Lower leg skin (tissue), 4 donors: ENCODE results near the gene CHIT1. TPM values are rescaled to one million over a fixed set of nuclear protein-coding genes. Genes with fewer than 3 reads are reported as not detected.

ENCODE experiments used
- DNase-seq, 2 donors: peaks; one replicate each; pipeline ENCODE4 v3.0.0-alpha.2; 2019; ENCODE audit warnings: low spot score in 2 of 2
- H3K4me3 ChIP-seq: fragments of 200-600 bp; sonication (generic); 2 replicates; pipeline ENCODE4 v1.5.1; 2017; ENCODE audit warnings: mild to moderate bottlenecking, low read depth; ENCODE audit not compliant: poor library complexity, severe bottlenecking
- POLR2A ChIP-seq, 2 donors: fragments of 450-650 bp; IDR thresholded peaks; one replicate each; pipeline ENCODE4 v1.6.1; 2016 to 2017; ENCODE audit warnings: antibody characterized with exemption in 2 of 2, mild to moderate bottlenecking in 1 of 2, moderate library complexity in 1 of 2
- WGBS, 2 donors: methylation state at CpG; one replicate each; pipeline ENCODE4 v1.1.5; 2018; 5-methylcytosine and 5-hydroxymethylcytosine counted together
- intact Hi-C: fragments of 100-400 bp; cut with DNase I; formaldehyde crosslinking; loops from one replicate; pipeline ENCODE4 v1.15.0; 2023; ENCODE audit warnings: low total_unique reads
- total RNA-seq, 4 donors: library from RNA; depleted of rRNA; stranded (reverse); fragments of >200 nt; gene quantifications; one replicate each; pipeline ENCODE4 v1.1.0, GENCODE V29; 2016
- TF ChIP-seq, protein P1 (sequence below), 3 donors: fragments of 450-650 bp; IDR thresholded peaks; one replicate each; pipeline ENCODE4 v1.5.1; 2016; ENCODE audit warnings: antibody characterized with exemption in 3 of 3, mild to moderate bottlenecking in 3 of 3, moderate library complexity in 2 of 3

Gene CHIT1
- total RNA-seq, 4 donors from 2014 or later, result 0.61 to 8.3 TPM; not detected in 2

GRCh38 chr1:203199002-203199401, 30.5 kb downstream of the CHIT1 start:
- WGBS, 2 donors, result 83 to 89% methylated on average over 3 of the region's 3 CpGs
- TF ChIP-seq, protein P1, sequence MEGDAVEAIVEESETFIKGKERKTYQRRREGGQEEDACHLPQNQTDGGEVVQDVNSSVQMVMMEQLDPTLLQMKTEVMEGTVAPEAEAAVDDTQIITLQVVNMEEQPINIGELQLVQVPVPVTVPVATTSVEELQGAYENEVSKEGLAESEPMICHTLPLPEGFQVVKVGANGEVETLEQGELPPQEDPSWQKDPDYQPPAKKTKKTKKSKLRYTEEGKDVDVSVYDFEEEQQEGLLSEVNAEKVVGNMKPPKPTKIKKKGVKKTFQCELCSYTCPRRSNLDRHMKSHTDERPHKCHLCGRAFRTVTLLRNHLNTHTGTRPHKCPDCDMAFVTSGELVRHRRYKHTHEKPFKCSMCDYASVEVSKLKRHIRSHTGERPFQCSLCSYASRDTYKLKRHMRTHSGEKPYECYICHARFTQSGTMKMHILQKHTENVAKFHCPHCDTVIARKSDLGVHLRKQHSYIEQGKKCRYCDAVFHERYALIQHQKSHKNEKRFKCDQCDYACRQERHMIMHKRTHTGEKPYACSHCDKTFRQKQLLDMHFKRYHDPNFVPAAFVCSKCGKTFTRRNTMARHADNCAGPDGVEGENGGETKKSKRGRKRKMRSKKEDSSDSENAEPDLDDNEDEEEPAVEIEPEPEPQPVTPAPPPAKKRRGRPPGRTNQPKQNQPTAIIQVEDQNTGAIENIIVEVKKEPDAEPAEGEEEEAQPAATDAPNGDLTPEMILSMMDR (IDR thresholded peaks at IDR 0.05), result no peak
- no peak for TF ChIP-seq POLR2A (IDR thresholded peaks at IDR 0.05)
- no peak overlapping the region for H3K4me3 ChIP-seq
- no peak for DNase-seq
- intact Hi-C loops, result no loop called here

DNA sequence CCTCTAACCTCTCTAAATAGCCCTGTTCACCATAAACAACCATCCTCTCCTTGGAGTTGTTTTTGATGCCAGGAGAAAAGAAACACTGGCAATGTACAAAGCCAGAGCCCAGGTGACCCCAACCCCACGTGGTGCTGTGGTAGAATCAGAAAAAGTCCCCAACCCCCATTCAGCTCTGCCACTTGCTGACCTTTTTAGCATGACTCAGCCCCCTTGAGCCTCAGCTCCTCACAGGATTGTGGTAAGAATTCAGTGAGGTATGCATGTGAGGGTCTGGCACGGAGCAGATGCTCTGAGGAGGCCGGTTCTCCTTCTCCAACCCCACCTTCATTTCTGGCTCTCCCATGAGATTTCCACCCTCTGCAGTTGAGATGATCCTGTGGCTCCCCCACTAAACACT, 31.8 kb downstream of the CHIT1 start:
- 49 to 60% methylated on average over 3 of the region's 3 CpGs for WGBS, 2 donors
- no peak overlapping the region for H3K4me3 ChIP-seq
- DNase-seq, result no peak
- intact Hi-C loops, result no loop called here
- TF ChIP-seq, protein P1 (IDR thresholded peaks at IDR 0.05), result no peak
- TF ChIP-seq POLR2A (IDR thresholded peaks at IDR 0.05), result no peak

- WGBS, 2 donors, result 89 to 90% methylated on average over 3 of the region's 3 CpGs
- DNase-seq, result peak in 1 of 2 donors; percentile 61
- intact Hi-C loops, result no loop called here
- TF ChIP-seq, protein P1 (IDR thresholded peaks at IDR 0.05), result no peak
- TF ChIP-seq POLR2A (IDR thresholded peaks at IDR 0.05), result no peak
- H3K4me3 ChIP-seq, result no peak overlapping the region
Measured at GRCh38 chr1:203196371-203196770, 33.1 kb downstream of the CHIT1 start.

- DNase-seq, result no peak
- TF ChIP-seq POLR2A (IDR thresholded peaks at IDR 0.05), result no peak
- TF ChIP-seq, protein P1 (IDR thresholded peaks at IDR 0.05), result no peak
- H3K4me3 ChIP-seq, result no peak overlapping the region
- intact Hi-C loops, result no loop called here
- 95 to 96% methylated on average over 2 of the region's 2 CpGs for WGBS, 2 donors
Measured at GRCh38 chr1:203190949-203191348, 38.5 kb downstream of the CHIT1 start.

DNA sequence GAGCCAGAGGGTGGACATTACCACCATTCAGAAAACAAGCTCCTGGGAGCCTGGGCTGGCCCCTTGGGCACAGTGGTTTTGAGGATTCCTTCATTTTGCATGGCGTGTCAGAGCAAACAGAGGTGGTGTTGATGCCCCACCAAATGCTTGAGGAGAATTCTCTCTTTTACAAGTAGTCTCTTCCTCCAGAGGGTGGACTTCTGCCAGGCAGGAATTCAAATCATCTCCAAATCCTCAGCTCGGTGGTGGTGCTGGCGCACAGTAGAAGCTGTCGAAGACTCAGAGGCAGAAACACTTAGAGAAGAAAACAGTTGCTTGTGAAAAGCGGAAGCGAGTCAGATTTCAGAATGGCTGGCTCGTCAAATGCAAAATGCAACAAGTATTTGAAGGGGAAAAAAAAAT, 39.5 kb downstream of the CHIT1 start:
- TF ChIP-seq POLR2A (IDR thresholded peaks at IDR 0.05), result no peak
- TF ChIP-seq, protein P1 (IDR thresholded peaks at IDR 0.05), result no peak
- intact Hi-C loops, result no loop called here
- WGBS, 2 donors, result 58 to 61% methylated on average over 7 of the region's 7 CpGs
- DNase-seq, result peak in 1 of 2 donors; percentile 78
- no peak overlapping the region for H3K4me3 ChIP-seq

- 93 to 94% methylated on average over 4 of the region's 4 CpGs for WGBS, 2 donors
- no peak overlapping the region for H3K4me3 ChIP-seq
Measured at GRCh38 chr1:203188686-203189232, 40.7 kb downstream of the CHIT1 start.

More at GRCh38 chr1:203188686-203189232, 40.7 kb downstream of the CHIT1 start:
- intact Hi-C loops, result no loop called here
- DNase-seq, result no peak
- TF ChIP-seq, protein P1 (IDR thresholded peaks at IDR 0.05), result no peak
- TF ChIP-seq POLR2A (IDR thresholded peaks at IDR 0.05), result no peak
